ENCODE results near the gene IRS2. TPM values are rescaled to one million over a fixed set of nuclear protein-coding genes. Genes with fewer than 3 reads are reported as not detected.

IRS2 gene
- total RNA-seq, 1 experiment from 2014 or later: not detected

- no peaks in the 10 kb centered on the region for H3K9me3 ChIP-seq (ENCODE audit: low read length)
- H3K36me3 ChIP-seq (ENCODE audit: insufficient read depth, low read length): no peaks in the 10 kb centered on the region
- H2AFZ ChIP-seq (ENCODE audit: low read length): no peak overlapping the region
- no peaks in the 10 kb centered on the region for H3K9me2 ChIP-seq (replicated peaks; ENCODE audit: insufficient read depth, low read length)
- H3K4me1 ChIP-seq (ENCODE audit: low read length): no peaks in the 10 kb centered on the region
- DNase-seq: no peak
- H3K9ac ChIP-seq (ENCODE audit: low read length): no peak overlapping the region
- no peak overlapping the region for H3K4me3 ChIP-seq (ENCODE audit: low read length)
- no peak overlapping the region for H3K27ac ChIP-seq (ENCODE audit: low read length)
- no peaks in the 10 kb centered on the region for H4K20me1 ChIP-seq (ENCODE audit: insufficient read depth, low read depth, low read length)
- no peaks in the 10 kb centered on the region for H3K79me2 ChIP-seq (ENCODE audit: low read length)
- H3K27me3 ChIP-seq (ENCODE audit: low read length): no peaks in the 10 kb centered on the region
- no peak overlapping the region for H3K4me2 ChIP-seq (ENCODE audit: low read depth, low read length, poor library complexity, severe bottlenecking)
Measured at GRCh38 chr13:109704771-109705635, 81.4 kb downstream of the IRS2 start.

GRCh38 chr13:109703250-109703649, 83.1 kb downstream of the IRS2 start:
- Histone ChIP-seq H3K4me2 (ENCODE audit: low read depth, low read length, poor library complexity, severe bottlenecking) (no peak overlapping the region), H3K9me2 (replicated peaks; ENCODE audit: insufficient read depth, low read length) (no peaks in the 10 kb centered on the region), H3K36me3 (ENCODE audit: insufficient read depth, low read length) (no peaks in the 10 kb centered on the region), H3K79me2 (ENCODE audit: low read length) (no peaks in the 10 kb centered on the region), H3K9me3 (ENCODE audit: low read length) (no peaks in the 10 kb centered on the region), H3K4me1 (ENCODE audit: low read length) (no peaks in the 10 kb centered on the region), H3K4me3 (ENCODE audit: low read length) (no peak overlapping the region), H3K9ac (ENCODE audit: low read length) (no peak overlapping the region), H3K27me3 (ENCODE audit: low read length) (no peaks in the 10 kb centered on the region), H3K27ac (ENCODE audit: low read length) (no peak overlapping the region), H2AFZ (ENCODE audit: low read length) (no peak overlapping the region), H4K20me1 (ENCODE audit: insufficient read depth, low read depth, low read length) (no peaks in the 10 kb centered on the region)
- DNase-seq: no peak

Measured in Karpas-422 (cell line).